GM12874 (cell line): ENCODE data around the gene ATG101.

ENCODE experiments used
- TF ChIP-seq, protein P1 (sequence below): IDR thresholded peaks from 2 replicates; pipeline ENCODE4 v1.5.1; 2011; ENCODE audit warnings: low read depth, mild to moderate bottlenecking, control low read depth, low read length, moderate library complexity; ENCODE audit not compliant: insufficient read depth

ATG101 gene, protein sequence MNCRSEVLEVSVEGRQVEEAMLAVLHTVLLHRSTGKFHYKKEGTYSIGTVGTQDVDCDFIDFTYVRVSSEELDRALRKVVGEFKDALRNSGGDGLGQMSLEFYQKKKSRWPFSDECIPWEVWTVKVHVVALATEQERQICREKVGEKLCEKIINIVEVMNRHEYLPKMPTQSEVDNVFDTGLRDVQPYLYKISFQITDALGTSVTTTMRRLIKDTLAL

DNA sequence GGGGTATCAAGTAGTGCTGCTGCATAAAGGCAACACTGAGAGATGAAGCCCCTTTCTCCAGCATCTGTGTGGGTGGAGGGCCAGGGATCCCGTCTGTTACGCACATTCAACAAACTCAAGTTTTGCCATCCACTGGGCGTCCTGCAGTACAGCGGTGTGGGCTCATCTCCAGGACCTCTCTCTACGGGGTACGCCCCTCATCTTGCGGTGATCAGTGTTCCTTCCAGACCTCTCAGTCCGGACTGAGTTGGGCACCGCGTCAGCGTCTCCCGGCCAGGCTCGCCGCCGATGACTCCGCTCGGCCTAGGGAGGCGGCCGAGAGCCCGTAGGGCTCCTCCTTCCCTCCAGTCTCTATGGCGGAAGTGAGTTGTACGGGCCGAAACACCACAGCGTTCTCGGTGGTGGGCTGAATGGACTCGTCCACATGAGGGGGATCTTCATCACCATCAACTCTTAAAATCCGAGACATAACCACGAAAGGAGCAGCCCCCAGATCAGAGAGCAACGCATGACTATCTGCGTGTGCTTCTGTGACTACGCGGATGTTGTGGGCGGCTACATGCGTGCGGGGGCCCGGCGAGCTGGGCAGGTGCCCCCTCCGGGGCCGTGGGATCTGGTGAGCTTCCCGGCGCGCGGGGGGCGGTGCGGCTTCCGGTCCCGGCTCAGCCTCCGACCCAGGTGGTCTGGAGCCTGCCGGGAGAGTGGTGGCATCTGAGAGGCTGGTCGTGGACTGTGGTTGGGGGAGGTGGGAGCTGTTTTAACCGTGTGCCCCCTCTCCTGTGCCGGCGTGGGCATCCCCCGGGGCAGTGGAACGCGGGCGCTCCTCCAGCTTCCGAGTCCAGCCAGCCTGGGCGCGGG is at the start of gene ATG101:
TSS of gene ATG101 (plus strand) at position 652 of the 858 bp plus-strand sequence. CDS start 3,673 bp downstream, outside the sequence.
- TF ChIP-seq, protein P1, sequence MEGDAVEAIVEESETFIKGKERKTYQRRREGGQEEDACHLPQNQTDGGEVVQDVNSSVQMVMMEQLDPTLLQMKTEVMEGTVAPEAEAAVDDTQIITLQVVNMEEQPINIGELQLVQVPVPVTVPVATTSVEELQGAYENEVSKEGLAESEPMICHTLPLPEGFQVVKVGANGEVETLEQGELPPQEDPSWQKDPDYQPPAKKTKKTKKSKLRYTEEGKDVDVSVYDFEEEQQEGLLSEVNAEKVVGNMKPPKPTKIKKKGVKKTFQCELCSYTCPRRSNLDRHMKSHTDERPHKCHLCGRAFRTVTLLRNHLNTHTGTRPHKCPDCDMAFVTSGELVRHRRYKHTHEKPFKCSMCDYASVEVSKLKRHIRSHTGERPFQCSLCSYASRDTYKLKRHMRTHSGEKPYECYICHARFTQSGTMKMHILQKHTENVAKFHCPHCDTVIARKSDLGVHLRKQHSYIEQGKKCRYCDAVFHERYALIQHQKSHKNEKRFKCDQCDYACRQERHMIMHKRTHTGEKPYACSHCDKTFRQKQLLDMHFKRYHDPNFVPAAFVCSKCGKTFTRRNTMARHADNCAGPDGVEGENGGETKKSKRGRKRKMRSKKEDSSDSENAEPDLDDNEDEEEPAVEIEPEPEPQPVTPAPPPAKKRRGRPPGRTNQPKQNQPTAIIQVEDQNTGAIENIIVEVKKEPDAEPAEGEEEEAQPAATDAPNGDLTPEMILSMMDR = peak; percentile 95

DNA sequence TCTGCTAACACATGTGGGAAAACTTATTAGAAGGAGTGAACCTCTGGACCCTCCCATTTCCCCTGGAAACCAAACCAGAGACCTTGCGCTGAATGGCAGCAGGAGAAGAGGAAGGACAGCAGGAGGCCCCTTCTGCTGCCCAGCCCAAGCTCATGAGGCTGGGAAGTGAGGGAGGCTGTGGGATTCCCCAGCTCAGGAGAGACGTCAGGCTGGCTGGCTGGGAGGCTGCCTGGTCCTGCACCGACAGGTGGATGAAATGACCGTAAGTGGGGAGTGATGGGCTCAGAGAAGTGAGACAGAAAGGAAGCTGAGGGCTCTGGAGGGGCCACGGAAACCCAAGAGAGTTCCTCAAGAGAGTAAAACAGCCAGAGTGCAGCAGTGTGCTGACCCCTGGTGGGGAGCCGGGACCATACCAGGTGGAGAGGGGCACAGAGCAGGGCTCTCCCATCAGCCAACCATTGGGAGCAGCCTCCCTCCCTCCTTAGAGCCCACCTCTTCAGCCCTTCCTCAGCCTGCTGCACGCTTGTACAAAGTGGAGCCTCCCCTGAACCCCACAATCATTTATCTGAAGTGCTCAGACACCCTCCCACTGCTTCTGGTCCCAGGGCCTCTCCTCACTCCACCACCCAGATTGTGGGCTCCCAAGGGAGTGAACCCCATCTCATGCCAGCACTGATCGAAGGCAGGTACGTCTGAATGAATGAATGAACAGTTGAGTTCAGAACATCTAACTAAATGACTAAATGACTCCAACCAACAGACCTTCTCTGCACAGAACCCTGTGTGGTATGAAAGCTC is 49.0 kb upstream of the ATG101 start:
- TF ChIP-seq, protein P1 = peak; percentile 85

DNA sequence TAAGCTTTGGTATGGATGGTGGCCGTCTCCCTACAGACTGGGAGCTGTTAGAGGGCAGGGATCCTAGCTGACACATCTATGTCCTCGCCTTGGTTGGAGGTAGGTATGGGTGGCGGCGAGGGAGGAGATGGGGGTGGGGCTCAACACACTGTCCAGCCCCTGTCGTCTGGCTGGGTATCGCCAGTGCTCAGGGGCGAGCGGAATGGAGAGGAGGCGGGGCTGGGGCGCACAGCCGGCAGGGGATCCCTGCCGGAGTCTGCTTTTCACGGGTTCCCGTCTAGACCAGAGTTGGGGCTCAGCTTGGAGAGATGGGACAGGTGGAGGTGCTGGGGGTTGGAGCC is 47.0 kb upstream of the ATG101 start:
- TF ChIP-seq, protein P1 = no peak

DNA sequence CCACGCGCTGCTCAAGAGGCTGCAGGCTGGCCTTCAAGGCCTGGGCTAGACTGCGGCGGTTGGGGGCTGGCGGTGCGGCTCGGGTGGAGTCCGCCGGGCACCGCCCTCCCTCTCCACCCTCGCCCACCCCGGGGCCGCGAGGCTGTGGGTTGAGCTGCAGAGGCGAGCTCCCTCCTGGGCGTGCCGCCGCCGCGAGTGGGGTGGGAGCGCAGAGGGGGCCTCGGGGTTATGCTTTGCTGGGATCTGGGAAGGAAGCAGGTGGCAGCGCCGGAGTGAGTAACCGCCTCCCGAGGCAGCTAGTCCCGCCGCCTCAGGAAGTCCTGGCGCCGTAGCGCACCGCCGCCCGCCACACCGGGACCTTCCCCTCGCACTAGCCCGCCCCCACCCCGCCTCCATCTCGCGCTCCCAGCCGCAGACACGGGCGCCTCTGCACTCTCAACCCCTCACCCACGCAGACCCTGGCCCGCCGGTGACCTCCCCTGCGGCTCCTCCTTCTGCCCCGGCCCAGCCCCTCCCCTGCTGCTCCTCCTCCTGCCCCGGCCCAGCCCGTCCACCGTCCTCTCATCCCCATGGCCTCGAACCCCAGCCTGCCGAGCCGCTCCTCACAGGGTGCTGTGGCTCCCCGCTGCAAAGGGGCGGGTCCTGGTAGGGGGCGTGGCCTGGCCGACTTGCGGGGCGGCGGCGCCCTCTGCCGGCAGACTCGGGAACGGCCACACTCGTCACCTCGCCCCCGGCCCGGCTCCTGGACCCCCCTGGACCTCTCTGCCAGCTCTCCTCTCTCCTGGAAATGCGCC is 46.4 kb upstream of the ATG101 start:
- TF ChIP-seq, protein P1 = peak; percentile 99

DNA sequence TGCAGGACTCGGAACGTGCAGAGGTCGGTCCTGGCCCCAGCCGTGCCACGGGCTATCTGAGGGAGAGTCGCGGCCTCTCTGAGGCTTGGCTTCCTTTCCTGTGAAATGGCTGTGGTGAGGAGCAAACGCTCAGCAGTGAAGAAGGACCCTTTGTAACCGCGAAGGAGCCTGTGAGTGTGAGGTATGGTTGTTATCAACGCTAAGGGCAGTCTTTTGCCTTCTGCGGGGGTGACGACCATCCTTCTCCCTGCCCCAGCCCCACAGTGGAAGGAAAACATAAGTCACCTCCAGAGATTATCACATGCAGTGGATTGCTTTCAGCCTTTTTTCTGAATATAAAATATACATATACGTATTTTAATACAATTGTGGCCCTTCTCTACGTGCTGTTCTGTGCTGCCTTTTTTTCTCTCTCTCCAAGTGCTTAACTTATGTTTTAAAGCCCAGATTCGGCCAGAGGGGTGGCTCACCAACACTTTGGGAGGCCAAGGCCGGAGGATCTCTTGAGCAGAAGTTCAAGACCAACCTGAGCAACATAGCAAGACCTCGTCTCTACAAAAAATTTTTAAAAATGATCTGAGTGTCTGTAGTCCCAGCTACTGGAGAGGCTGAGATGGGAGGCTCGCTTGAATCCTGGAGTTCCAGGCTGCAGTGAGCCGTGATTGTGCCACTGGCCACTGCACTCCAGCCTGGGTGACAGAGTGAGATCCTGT is 45.6 kb upstream of the ATG101 start:
- TF ChIP-seq, protein P1 = no peak

DNA sequence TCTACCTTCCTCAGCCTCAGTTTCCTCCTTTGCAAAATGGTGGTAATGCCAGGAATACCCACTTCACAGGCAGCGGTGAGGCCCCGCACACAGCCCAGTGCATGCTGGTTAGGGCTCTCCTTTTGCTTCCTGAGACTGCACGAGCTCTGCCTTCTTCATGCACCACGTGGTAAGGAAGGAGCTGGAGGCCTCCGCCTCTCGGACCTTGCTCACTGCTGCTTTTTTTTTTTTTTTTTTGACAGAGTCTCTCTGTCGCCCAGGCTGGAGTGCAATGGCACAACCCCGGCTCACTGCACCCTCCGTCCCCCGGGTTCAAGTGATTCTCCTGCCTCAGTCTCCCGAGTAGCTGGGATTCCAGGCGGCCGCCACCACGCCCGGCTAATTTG is 44.9 kb upstream of the ATG101 start:
- TF ChIP-seq, protein P1 = no peak
